ENCODE data around the gene SPINK8. TPM values are rescaled to one million over a fixed set of nuclear protein-coding genes. Genes with fewer than 3 reads are reported as not detected.

SPINK8 gene
- total RNA-seq, 1 experiment from 2014 or later = not detected

DNA sequence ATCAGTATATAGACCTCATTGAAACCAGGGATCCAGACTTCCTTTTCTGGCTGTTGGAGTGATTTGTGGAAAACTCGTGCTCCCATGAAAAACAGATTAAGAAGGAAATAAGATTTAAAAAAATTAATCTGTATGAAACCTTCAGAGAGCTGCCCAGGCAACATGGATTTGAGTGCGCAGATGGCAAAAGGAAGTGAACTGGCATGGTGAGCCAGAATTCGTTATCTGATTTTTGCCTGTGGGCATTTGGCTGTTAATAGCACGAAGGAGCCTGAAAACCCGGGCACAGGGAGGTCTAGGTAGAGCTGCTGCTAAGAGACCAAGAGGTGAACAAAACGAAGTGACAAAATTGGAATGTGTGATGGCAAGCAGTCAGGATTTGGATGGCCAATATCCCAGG, 19.1 kb upstream of the SPINK8 start:
- Histone ChIP-seq H3K79me1 (ENCODE audit: insufficient read depth, low read depth, low read length, poor library complexity, severe bottlenecking) (no peaks in the 10 kb centered on the region), H2AFZ (ENCODE audit: low read length) (no peak overlapping the region), H2BK15ac (ENCODE audit: low read depth, low read length) (no peak overlapping the region), H2AK5ac (ENCODE audit: insufficient read length, low read length) (no peak overlapping the region), H4K20me1 (ENCODE audit: control insufficient read depth, insufficient read depth, insufficient read length) (no peaks in the 10 kb centered on the region), H3K23ac (ENCODE audit: insufficient read length, low read depth, low read length) (no peak overlapping the region), H3K27ac (ENCODE audit: insufficient read length, low read depth, low read length) (no peak overlapping the region), H3K18ac (ENCODE audit: insufficient read length, low read depth, low read length) (no peak overlapping the region), H3K9me3 (ENCODE audit: control insufficient read depth, low read depth, low read length) (no peaks in the 10 kb centered on the region), H2BK20ac (ENCODE audit: low read depth, low read length, poor library complexity, severe bottlenecking) (no peak overlapping the region), H3K14ac (ENCODE audit: insufficient read depth, low read length) (no peak overlapping the region), H3K27me3 (ENCODE audit: insufficient read depth, low read length) (no peaks in the 10 kb centered on the region; the same call in 1 of the 2 replicates), H4K5ac (ENCODE audit: insufficient read length, low read depth, low read length) (no peak overlapping the region), H3K4ac (ENCODE audit: low read depth, low read length) (no peak overlapping the region), H2BK5ac (ENCODE audit: insufficient read length, low read length) (no peak overlapping the region), H4K91ac (ENCODE audit: insufficient read length, low read depth, low read length) (no peak overlapping the region), H2BK120ac (ENCODE audit: low read depth, low read length, poor library complexity, severe bottlenecking) (no peak overlapping the region), H2BK12ac (ENCODE audit: insufficient read length, low read depth, low read length) (no peak overlapping the region), H3K23me2 (ENCODE audit: insufficient read length, low read depth, low read length, poor library complexity, severe bottlenecking) (no peaks in the 10 kb centered on the region), H3T11ph (ENCODE audit: low read length) (no peak overlapping the region), H3K79me2 (ENCODE audit: insufficient read depth, low read length) (no peaks in the 10 kb centered on the region), H3K4me2 (ENCODE audit: insufficient read depth, insufficient read length, low read length) (no peak overlapping the region), H3K9ac (ENCODE audit: extremely low read depth, insufficient read length, low read length) (no peak overlapping the region), H3K4me1 (ENCODE audit: insufficient read depth, low read length) (no peaks in the 10 kb centered on the region), H3K56ac (ENCODE audit: insufficient read length, low read depth, low read length) (no peak overlapping the region), H4K8ac (replicated peaks; ENCODE audit: insufficient read length, low read depth, low read length) (no peak overlapping the region)
- no peaks in the 10 kb centered on the region for H3K36me3 Mint-ChIP-seq (ENCODE audit: insufficient read depth in 1 of 3, low read depth in 3 of 3)
- WGBS (ENCODE audit: extremely low coverage, insufficient read length, low lambda C conversion rate) = no CpG with 5 or more reads among the region's 6 CpGs
- H3K27ac Mint-ChIP-seq = no peak overlapping the region
- H3K27me3 Mint-ChIP-seq (ENCODE audit: low read depth) = peaks cover 33% of the 10 kb centered on the region
- no peaks in the 10 kb centered on the region for H3K4me1 Mint-ChIP-seq
- TF ChIP-seq, protein P1, sequence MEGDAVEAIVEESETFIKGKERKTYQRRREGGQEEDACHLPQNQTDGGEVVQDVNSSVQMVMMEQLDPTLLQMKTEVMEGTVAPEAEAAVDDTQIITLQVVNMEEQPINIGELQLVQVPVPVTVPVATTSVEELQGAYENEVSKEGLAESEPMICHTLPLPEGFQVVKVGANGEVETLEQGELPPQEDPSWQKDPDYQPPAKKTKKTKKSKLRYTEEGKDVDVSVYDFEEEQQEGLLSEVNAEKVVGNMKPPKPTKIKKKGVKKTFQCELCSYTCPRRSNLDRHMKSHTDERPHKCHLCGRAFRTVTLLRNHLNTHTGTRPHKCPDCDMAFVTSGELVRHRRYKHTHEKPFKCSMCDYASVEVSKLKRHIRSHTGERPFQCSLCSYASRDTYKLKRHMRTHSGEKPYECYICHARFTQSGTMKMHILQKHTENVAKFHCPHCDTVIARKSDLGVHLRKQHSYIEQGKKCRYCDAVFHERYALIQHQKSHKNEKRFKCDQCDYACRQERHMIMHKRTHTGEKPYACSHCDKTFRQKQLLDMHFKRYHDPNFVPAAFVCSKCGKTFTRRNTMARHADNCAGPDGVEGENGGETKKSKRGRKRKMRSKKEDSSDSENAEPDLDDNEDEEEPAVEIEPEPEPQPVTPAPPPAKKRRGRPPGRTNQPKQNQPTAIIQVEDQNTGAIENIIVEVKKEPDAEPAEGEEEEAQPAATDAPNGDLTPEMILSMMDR (conservative IDR thresholded peaks at IDR 0.05) = no peak
- H3K4me3 Mint-ChIP-seq = no peak overlapping the region
- no peaks in the 10 kb centered on the region; a peak in 2 of 5 replicates for H3K9me3 Mint-ChIP-seq
- DNase-seq = no peak
